GM19193 (cell line): ENCODE results near the gene WFIKKN2.

Experiments used
- POLR2A ChIP-seq: IDR thresholded peaks from 4 replicates; pipeline ENCODE4 v1.6.1; 2011; ENCODE audit not compliant: insufficient read depth, insufficient read length; ENCODE audit errors: extremely low read depth

Gene WFIKKN2

DNA sequence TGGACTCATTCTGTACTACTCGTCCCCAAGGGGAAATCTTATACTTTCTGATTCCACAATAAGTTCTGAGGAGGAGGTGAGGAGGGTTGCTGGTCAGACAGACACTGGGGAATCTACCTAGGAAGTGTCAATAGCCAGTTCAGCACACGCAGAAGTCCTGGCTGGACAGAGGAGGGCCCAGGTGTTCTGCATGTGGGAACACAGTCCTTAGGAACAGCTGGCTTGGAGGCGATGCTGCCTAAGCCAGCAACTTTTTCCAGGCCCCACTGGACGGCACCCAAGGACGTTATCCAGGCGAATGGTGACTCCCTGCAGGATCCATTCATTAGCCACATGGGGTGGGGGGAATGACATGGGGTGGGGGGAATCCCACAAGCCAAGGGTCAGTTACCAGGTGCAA is 29.9 kb upstream of the WFIKKN2 start:
- no peak for TF ChIP-seq POLR2A

DNA sequence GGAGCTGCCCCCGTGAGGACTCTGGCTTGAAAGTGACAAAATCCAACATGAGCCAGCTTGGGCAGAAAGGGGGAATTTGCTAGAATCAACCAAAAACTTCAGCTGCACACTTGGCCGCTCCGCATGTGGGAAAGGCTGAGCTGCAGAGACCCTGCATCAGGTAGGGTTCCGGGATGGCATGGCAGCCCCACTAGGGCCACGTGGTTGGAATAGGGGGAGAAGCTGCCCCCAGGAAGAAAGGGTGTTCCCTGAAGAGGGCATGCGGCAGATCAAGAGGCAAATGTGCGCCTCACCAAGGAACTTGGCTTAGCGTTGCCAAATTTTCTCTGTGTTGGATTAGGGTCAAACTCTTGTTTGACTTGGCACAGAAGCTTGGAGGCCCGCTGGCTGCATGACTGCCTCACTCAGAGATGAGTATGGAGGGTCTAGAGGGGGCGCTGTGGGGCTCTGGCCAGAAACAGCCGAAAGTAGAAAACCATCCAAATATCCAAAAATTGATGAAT is 29.2 kb upstream of the WFIKKN2 start:
- TF ChIP-seq POLR2A: no peak

DNA sequence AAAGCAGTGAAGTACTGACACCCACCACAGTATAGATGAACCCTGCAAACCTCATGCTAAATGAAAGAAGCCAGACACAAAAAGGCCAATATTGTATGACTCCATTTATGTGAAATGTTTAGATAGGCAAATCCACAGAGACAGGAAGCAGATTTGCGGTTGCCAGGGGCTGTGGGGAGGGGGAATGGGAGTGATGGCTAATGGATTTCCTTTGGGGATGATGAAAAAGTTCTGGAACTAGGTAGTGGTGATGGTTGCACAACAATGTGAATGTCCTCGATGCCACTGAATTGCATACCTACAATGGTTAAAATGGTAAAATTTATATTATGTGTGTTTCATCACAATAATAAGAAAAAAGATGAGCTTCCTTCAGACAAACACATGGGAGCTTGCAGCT is 28.4 kb upstream of the WFIKKN2 start:
- no peak for TF ChIP-seq POLR2A

GRCh38 chr17:50807675-50808074 is 27.7 kb upstream of the WFIKKN2 start:
- TF ChIP-seq POLR2A: no peak

- no peak for TF ChIP-seq POLR2A
These were observed 27.0 kb upstream of the WFIKKN2 start for GRCh38 chr17:50808413-50808812.

DNA sequence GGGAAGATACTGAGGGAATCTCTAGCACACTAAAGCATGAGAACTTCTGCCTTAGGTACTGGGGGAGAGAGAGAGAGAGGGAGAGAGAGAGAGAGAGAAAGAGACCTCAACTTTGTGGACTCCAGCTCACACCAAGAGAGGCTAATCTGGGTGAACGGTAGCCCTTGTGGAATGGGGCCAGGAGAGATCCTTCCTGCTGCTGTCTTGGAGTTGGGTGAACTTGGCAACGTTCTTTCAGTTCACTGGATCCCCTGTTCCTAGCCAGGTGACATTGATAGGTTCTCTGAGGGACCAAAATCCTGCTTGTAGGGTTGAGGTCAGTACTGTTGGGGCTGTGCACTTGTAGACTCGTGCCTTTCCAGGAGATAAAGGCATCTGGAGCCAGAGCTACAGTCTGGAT is 26.5 kb upstream of the WFIKKN2 start:
- no peak for TF ChIP-seq POLR2A

GRCh38 chr17:50813583-50813982 is 21.8 kb upstream of the WFIKKN2 start:
- TF ChIP-seq POLR2A: no peak

DNA sequence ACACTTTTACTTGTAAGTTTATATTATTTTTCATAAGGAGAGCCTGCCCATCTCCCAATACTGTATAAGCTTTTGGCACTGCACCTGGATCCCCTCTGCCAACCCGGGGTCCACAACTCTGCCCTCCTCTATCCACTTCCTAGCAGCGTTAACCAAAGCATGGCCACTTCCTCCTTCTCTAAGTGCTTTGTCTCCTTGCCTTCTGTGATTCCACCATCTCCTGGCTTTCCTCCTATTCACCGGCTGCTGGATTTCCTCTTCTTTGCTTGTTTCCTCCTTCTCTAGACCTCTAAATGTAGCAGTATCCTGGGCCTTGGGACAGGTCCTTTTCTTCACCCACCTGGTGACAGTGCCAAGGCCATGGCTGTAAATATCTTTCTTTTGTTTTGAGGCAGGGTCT is 20.0 kb upstream of the WFIKKN2 start:
- no peak for TF ChIP-seq POLR2A

DNA sequence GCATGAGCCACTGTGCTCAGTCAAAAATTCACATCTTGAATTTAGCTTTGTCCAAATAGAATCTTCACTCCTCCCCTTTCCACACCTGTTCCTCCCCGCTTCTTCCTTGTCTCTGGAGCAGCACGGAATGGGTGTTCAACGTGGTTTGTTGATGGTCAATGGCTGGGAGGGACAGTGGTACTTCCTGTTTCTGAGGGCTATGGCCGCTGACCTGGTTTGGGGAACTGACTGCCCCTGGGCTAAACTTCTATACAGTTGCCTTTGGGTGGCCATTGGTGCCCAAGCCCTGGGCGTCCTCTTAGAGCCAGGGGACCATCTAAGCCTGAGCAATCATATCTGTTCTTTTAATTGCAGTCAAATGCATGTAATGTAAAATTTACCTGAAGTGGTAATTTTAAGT is 19.1 kb upstream of the WFIKKN2 start:
- no peak for TF ChIP-seq POLR2A

DNA sequence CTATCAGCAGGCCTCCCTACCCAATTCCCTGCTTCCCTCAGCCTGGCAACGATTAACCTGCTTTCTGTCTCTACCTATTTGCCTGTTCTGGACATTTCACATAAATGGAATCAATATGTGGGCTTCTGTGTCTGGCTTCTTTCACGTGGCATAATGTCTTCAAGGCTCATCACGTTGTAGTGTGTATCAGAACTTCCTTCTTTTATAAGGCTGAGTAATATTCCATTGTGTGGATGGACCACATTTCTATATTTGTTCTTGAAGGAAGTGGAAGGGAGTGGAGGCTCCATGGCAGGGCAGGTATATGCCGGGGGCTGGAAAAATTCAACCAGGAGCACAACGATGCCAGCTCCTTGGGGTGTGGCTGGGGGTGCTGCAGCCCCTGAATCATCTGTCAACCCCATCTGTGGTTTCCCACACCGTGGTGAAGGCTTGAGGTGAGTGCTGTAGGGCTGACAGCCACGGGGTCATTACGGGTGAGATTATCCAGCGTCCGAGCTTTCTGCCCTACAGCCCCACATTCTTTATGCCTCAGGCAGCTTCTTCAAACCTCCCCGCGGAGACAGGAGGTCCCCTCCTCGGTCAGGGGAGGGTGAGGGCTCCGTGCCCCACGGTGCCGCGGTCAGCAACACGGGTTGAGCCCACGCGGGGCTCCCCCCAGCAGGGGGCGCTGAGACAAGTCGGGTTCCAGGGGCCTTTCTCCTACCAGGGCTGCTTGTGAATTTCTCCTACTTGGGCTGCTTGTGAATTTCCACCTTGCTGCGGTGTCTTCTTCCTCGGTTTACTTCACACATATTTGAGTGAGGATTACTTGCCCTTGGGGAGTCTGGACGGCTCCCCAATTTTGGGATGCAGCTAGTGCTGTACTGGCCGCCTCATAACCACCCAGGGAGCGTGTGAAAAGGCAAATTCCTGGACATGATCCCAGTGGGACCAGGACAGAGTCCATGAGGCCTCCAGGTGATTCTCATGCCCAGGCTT is 18.3 kb upstream of the WFIKKN2 start:
- no peak for TF ChIP-seq POLR2A

DNA sequence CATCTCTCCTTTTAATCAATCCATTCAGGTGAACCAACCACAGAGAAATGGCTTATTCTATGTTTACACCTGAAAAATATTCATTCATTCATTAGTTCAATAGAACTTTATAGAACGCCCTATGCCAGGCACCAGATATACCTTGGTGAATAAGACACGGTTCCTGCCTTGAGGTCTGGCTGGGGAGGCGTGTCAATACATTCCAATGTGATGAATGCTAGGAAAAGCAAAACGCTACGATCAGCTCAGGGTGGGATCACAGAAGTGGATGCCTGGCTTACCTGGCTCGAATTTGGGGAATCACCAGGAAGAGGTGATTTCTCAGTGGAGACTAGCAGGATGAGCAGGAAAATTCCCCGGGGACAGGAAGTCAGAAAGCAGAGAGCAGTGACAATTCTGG is 17.5 kb upstream of the WFIKKN2 start:
- no peak for TF ChIP-seq POLR2A

- no peak for TF ChIP-seq POLR2A
These were observed 17.1 kb upstream of the WFIKKN2 start for GRCh38 chr17:50818261-50818660.

DNA sequence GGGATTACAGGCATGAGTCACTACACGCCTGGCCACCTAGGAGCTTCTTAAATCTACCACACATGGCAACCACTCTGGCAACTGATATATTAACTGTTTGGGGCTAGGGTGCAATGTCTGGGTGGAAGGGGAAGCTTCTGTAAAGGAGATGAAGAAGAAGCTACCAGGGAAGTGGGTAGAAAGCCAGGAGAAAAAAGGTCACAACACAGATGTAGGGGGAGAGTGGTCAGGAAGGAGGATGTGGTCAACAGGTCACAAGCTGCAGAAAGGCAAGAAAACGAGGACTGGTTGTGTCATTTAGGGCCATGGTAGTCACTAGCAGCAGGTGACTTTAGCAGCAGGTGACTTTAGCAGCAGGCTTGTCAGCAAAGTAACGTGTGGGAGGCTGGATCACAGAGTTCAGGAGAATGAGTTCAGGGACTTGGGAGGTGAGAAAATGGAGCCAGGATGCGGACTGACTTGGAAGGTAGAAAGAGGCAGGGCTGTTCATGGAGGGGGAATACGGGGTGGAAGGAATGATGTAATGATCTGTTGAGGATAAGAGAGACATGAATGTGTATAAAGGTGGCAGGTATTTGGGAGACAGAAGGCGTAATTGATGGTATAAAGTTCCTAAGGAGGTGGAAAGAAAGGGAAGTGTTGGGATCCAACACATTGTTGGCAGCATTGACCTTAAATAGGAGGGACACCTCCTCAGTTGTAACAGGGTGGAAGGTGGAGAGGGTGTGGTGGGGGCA is 16.3 kb upstream of the WFIKKN2 start:
- TF ChIP-seq POLR2A: no peak

- TF ChIP-seq POLR2A: no peak
These were observed 14.7 kb upstream of the WFIKKN2 start for GRCh38 chr17:50820651-50821050.

- TF ChIP-seq POLR2A: no peak
These were observed 12.8 kb upstream of the WFIKKN2 start for GRCh38 chr17:50822550-50822949.

DNA sequence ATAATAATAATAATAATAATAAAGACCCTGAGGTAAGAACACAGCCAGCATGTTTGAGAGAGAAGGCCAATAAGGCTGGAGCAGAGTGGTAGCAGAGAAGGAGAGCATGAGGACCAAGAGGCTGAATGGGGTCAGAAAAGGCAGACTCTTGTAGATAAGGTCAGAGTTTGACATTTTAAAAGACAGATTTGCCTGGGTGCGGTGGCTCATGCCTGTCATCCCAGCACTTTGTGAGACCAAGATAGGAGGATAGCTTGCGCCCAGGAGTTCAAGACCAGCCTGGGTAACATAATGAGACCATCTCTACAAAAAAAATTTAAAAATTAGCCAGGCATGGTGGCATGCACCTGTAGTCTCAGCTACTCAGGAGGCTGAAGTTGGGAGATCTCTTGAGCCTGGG is 11.0 kb upstream of the WFIKKN2 start:
- no peak for TF ChIP-seq POLR2A

DNA sequence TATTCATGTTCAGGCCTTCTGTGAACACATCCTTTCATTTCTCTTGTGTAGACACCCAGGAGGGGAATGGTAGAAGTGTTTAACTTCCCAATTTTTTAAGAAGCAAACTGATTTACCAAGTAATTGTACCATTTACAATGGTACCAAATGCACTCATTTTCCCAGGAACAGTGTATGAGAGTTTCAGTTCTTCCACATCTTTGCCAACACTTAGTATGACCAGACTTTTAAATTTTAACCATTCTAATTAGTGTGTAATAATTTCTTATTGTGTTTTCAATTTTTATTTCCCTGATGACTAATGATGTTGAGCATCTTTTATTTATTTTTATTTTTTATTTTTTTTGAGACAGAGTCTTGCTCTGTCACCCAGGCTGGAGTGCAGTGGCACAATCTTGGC is 10.2 kb upstream of the WFIKKN2 start:
- no peak for TF ChIP-seq POLR2A
